Subcutaneous adipose tissue (tissue), 4 donors: ENCODE data around the gene EFCAB10. TPM values are rescaled to one million over a fixed set of nuclear protein-coding genes. Genes with fewer than 3 reads are reported as not detected.

Source experiments
- CTCF ChIP-seq: fragments of 450-650 bp; IDR thresholded peaks from one replicate; pipeline ENCODE4 v1.5.1; 2016; ENCODE audit warnings: low read depth, mild to moderate bottlenecking, control low read depth, antibody characterized with exemption, moderate library complexity
- total RNA-seq, 4 donors: library from RNA; depleted of rRNA; stranded (reverse); fragments of >200 nt; gene quantifications; one replicate each; pipeline ENCODE4 v1.1.0, GENCODE V29; 2016

EFCAB10 gene
- total RNA-seq, 4 donors from 2014 or later = not detected

DNA sequence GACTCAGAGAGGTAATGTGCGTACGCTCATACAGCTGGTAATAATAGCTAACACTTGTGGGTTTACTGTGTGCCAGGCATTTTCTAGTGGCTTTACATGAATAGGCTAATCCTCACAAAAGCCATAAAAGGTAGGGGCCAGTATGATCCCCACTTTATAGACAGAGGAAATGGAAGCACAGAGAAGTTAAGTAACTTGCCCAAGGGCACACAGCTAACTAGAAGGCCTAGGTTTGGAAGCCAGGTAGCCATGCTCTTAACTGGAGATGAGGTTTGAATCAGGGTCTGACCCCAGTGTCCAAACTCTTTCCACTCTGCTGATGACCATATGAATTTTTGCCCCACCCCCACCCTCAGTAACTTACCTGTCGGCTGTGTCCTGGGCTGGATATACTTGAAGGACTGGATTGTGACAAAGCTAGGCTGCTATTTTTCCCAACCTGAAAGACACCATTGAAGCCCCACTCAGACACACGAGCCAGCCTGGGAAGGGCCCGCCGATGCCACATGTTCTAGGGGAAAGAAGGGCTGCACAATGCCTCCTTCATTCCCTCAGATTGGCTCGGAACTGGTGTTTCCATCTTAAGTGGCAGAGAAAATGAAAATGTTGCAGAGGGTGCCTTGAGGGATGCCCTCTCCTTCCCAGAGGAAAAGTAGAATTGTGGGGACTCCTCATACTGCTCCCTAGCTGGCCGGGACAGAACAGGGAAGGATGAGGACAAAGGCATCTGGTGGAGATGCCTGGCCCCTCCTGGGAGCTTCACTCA, 29.1 kb upstream of the EFCAB10 start:
- TF ChIP-seq CTCF = no peak

GRCh38 chr7:105602325-105603305, 21.3 kb upstream of the EFCAB10 start:
- no peak for TF ChIP-seq CTCF

DNA sequence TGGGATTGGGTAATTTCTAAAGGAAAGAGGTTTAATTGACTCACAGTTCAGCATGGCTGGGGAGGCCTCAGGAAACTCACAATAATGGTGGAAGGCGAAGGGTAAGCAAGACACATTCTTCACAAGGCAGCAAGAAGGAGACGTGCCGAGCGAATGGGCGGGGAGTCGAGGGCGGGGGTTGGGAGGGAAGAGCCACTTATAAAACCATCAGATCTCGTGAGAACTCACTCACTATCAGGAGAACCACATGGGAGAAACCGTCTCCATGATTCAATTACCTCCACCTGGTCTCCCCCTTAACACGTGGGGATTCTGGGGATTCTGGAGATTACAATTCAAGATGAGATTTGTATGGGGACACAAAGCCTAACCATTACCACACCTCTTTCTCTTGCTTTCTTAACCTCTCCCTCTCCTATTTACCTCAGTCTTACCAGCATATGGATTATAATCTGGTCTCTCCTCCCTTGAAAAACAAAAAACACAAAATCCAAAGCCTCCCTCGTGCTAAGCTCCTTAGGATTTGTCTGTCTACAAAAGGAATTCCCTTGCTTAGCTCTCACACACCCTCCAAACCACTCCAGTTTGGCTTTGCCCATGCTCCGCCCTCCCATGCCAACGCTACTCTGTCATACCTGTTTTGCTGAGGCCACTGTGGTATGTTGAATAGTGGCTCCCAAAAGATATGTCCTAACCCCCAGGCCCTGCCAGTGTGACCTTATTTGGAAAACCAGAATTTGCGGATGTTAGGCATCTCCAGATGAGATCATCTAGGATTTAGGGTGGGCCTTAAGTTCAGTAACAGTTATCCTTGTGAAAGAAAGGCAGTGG, 19.6 kb upstream of the EFCAB10 start:
- TF ChIP-seq CTCF = no peak

DNA sequence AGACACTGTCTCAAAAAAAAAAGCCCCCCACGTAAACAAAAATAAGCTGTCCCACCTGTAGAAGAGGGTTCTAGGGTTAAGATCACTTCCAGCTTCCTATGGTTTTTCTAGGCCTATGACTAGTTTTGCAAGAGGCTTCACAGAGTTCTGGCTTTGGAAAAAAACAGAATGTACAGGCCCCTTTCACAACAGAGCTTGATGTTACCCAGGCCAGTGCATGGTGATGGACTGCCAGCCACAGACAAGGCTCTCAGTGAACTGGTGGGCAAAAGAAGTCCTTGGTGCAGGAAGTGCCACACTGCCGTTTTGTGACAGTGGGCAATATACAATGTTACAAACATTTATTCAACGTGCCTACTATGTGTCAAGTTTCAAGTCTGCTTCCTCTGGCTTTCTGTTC, 18.3 kb upstream of the EFCAB10 start:
- TF ChIP-seq CTCF = no peak

DNA sequence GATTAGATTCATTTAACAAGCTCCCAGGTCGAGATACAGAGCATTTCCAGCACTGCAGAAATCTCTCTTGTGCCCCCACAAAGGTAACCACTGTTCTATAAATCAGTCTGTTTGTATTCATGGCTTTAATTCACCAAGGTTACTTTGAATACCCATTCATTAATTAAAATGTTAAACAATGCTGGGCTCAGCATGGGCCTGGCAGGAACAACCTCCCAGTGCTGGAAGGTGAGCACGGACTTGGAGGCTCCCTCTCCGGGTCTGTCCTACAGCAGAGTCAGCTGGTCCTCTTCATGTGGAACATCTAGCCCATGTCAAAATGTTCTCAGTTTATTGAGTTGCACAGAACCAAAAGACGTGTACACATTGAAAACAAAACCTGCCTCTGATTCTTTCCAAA, 15.6 kb upstream of the EFCAB10 start:
- no peak for TF ChIP-seq CTCF

GRCh38 chr7:105594034-105594433, 12.7 kb upstream of the EFCAB10 start:
- TF ChIP-seq CTCF = no peak
